ENCODE measurements around the gene RPS6KA2. TPM values are rescaled to one million over a fixed set of nuclear protein-coding genes. Genes with fewer than 3 reads are reported as not detected.

Gene RPS6KA2
- polyA plus RNA-seq, 1 donor (not counting 4 experiments of a cell fraction or from before 2014, with no cell fraction given), result 8.2 TPM

DNA sequence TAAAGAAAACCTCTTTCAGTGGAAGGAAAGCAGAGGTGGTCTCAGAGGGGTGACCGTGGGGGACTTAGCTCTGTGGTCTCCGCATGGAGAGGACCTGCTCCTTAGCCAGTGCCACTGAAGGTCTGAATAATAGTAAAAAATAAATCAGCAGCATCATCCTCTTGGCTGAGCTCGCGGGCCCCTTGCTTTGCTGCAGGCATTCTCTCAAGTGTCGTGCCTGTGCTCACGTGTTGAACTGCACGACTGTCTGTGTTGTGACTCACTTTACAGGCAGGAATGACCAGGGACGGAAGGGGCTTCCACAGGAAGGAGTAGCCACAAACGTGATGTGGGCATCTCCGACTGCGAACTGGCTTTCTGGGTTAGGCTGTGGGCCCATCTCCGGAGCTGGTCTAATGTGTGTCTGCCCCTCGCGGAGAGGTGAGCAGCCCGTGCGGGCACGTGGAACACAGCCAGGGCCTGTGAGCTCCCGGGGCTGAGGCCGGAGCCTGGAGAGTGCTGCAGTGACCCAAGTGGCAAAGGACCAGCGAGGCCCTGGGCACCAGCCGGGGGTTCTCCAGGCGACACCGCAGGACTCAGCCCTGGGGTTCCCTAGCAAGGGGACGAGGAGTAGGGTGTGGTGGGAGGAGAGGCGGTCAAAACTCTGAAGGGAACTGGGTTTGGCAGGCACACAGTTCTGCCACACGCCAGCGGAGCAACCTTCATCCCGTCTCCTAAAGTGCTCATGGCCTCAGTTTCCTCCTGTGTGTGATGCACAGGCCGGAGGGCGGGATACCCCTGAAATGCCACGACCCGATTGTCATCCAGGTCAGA is 129.8 kb downstream of the RPS6KA2 start:
- no peak for TF ChIP-seq CTCF (optimal IDR thresholded peaks at IDR 0.05 in 1 of 3, IDR thresholded peaks at IDR 0.05 in 1 of 3, conservative IDR thresholded peaks at IDR 0.05 in 1 of 3; ENCODE audit: extremely low read depth in 1 of 3, insufficient read depth in 2 of 3, low read length in 3 of 3)
- no peak for TF ChIP-seq EZH2 (IDR thresholded peaks at IDR 0.05; ENCODE audit: low read length)
- FAIRE-seq, result no peak
- H3K4me2 ChIP-seq (ENCODE audit: control insufficient read depth, extremely low read depth, insufficient read depth, low read depth, low read length), result no peak overlapping the region
- H2AFZ ChIP-seq (ENCODE audit: control insufficient read depth, low read length), result no peak overlapping the region
- no peaks in the 10 kb centered on the region for H3K36me3 ChIP-seq (ENCODE audit: control insufficient read depth in 2 of 2, extremely low read depth in 1 of 2, insufficient read depth in 2 of 2, low read length in 2 of 2)
- H3K9me3 ChIP-seq (ENCODE audit: control insufficient read depth, low read depth, low read length), result no peaks in the 10 kb centered on the region
- no peak overlapping the region for H3K27ac ChIP-seq (ENCODE audit: control insufficient read depth, insufficient read depth, low read length)
- no peaks in the 10 kb centered on the region for H4K20me1 ChIP-seq (ENCODE audit: control insufficient read depth, extremely low read depth, insufficient read depth, low read length)
- no peak for DNase-seq (ENCODE audit: low read depth, low spot score)
- no peak overlapping the region for H3K4me3 ChIP-seq (ENCODE audit: control insufficient read depth in 2 of 3, extremely low read depth in 1 of 3, insufficient read depth in 2 of 3, low read depth in 1 of 3, low read length in 3 of 3)
- dilution Hi-C loops (cut with MboI; ENCODE audit: extremely low pct_ligation_motif_present, low sequenced_read_pairs), result no loop called here
- H3K9me1 ChIP-seq (ENCODE audit: control insufficient read depth, extremely low read depth, insufficient read depth, low read length), result no peaks in the 10 kb centered on the region
- no peak overlapping the region for H3K9ac ChIP-seq (ENCODE audit: control insufficient read depth, extremely low read depth, insufficient read depth, low read length)
- H3K4me1 ChIP-seq (ENCODE audit: control insufficient read depth, extremely low read depth, insufficient read depth, low read length), result no peaks in the 10 kb centered on the region
- no peaks in the 10 kb centered on the region for H3K79me2 ChIP-seq (ENCODE audit: control insufficient read depth, insufficient read depth, low read length)
- H3K27me3 ChIP-seq (ENCODE audit: control insufficient read depth, extremely low read depth, insufficient read depth, low read length), result no peaks in the 10 kb centered on the region

- Histone ChIP-seq H3K27ac (ENCODE audit: control insufficient read depth, insufficient read depth, low read length) (no peak overlapping the region), H3K27me3 (ENCODE audit: control insufficient read depth, extremely low read depth, insufficient read depth, low read length) (no peaks in the 10 kb centered on the region), H3K79me2 (ENCODE audit: control insufficient read depth, insufficient read depth, low read length) (no peaks in the 10 kb centered on the region), H3K9me1 (ENCODE audit: control insufficient read depth, extremely low read depth, insufficient read depth, low read length) (no peaks in the 10 kb centered on the region), H4K20me1 (ENCODE audit: control insufficient read depth, extremely low read depth, insufficient read depth, low read length) (no peaks in the 10 kb centered on the region), H3K4me1 (ENCODE audit: control insufficient read depth, extremely low read depth, insufficient read depth, low read length) (no peaks in the 10 kb centered on the region), H3K9me3 (ENCODE audit: control insufficient read depth, low read depth, low read length) (no peaks in the 10 kb centered on the region), H3K36me3 (ENCODE audit: control insufficient read depth in 2 of 2, extremely low read depth in 1 of 2, insufficient read depth in 2 of 2, low read length in 2 of 2) (no peaks in the 10 kb centered on the region), H3K4me3 (ENCODE audit: control insufficient read depth in 2 of 3, extremely low read depth in 1 of 3, insufficient read depth in 2 of 3, low read depth in 1 of 3, low read length in 3 of 3) (no peak overlapping the region), H3K9ac (ENCODE audit: control insufficient read depth, extremely low read depth, insufficient read depth, low read length) (no peak overlapping the region), H2AFZ (ENCODE audit: control insufficient read depth, low read length) (no peak overlapping the region), H3K4me2 (ENCODE audit: control insufficient read depth, extremely low read depth, insufficient read depth, low read depth, low read length) (no peak overlapping the region)
- DNase-seq (ENCODE audit: low read depth, low spot score) (no peak), FAIRE-seq (no peak)
- TF ChIP-seq CTCF (optimal IDR thresholded peaks at IDR 0.05 in 1 of 3, IDR thresholded peaks at IDR 0.05 in 1 of 3, conservative IDR thresholded peaks at IDR 0.05 in 1 of 3; ENCODE audit: extremely low read depth in 1 of 3, insufficient read depth in 2 of 3, low read length in 3 of 3), result no peak
- TF ChIP-seq EZH2 (IDR thresholded peaks at IDR 0.05; ENCODE audit: low read length), result no peak
- dilution Hi-C loops (cut with MboI; ENCODE audit: extremely low pct_ligation_motif_present, low sequenced_read_pairs), result no loop called here
These were observed 130.6 kb downstream of the RPS6KA2 start for GRCh38 chr6:166496460-166496859.
